GM21723 (cell line): ENCODE measurements around the gene TMEM123.

Experiments
- ATAC-seq: cut with Tn5 transposase; IDR thresholded peaks from one replicate; pipeline ENCODE4 v1.9.1; 2021; ENCODE audit warnings: mild to moderate bottlenecking, moderate library complexity; ENCODE audit not compliant: unreplicated experiment

TMEM123 gene

DNA sequence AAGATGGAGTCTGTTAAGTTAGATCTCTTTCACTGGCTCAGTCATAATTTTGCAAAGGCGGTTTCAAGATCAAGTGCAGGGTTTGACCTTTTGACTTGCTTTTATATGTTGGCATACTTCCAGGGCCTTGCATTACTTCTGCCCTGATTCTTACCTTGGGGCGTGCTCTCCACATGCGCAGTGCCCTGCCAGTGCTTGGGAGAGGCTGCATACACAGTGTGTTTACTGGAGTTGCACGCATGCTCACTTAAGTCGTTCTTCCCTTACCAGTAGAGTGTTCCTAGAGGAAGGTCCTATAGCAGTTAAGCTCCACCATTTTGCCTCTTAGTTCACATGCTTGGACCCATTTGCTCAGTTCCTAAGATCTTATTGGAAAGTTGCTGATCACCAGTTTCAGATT lies 21.0 kb upstream of the TMEM123 start:
- ATAC-seq: no peak

DNA sequence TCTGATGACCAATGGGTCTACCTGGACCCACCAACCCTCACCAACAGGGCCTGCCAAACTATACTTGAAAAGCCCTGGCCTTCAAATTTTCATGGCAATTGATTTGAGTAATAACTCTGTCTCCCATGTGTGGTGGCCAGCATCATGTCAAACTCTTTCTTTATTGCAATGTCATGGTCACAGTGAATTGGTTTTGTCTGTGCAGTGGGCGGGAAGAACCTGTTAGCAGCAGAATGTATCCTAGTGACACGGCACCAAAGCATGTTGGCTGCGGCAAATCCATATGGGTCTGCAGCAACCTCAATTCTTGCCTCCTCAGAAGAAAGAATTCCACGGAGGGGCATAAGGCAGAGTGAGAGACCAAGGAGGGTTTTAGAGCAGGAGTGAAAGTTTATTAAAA lies 19.6 kb upstream of the TMEM123 start:
- ATAC-seq: no peak

DNA sequence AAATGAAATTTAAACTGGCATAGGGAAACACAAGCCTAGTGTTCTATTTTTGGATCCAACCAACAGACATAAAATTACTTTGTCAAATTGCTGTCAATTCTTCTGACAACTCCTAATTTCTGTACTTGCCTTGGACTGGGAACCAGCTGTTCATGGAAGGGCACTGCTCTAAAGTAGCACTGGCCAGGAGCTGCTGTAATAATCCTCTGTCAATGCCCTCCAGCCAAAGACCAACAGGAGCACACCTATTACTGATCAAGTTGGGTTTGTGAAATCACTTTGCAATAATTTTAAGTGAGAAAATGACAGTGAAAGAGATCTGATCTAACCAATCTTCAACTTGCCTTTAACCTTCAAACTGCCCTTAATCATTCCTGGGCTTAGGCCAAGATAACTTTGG lies 18.9 kb upstream of the TMEM123 start:
- no peak for ATAC-seq

DNA sequence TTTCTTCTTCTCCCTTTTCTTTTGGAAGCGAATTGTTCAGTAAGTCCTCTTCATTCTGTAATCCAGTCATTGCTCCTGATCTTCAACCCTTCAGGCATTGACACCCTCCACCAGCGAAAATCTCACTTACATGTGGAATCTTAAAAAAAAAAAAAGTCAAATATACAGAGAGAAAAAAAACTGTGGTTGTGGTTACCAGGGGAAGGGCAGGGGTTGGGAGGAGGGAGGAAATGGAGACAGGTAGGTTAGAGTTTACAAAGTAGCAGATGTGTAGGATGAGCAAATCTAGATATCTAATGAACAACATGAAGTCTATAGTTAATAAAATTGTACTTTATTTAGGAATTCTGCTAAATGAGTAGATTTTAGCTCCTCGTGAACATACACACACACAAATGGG lies 17.7 kb upstream of the TMEM123 start:
- no peak for ATAC-seq

DNA sequence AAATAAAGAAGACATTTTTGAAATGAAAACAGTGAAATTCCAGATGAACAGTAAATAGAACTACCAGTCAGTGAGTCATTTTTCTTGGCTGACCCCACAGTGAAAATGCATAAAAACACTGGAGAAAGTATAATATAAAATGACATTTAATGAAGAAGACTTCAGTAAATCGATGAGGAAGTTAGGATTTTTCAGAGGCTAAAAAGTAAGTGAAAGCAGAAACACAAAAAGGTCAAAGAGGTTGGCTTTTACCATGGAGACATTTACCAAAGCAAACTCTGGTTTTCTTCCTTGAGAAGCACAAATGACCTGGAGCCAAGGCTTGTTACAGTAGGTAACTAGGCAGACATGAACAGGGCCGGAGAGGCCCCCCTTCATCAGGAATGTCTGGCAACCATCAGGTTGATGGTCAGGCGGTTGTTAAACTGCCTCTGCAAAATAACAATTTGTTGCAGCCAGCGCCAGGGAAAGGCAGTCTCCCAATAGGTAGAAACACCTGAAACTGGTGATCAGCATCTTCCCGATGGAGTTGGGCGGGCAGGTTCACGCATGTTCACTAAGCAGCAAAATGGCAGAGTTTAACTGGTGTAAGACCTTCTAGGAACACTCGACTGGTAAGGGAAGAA lies 16.7 kb upstream of the TMEM123 start:
- no peak for ATAC-seq

DNA sequence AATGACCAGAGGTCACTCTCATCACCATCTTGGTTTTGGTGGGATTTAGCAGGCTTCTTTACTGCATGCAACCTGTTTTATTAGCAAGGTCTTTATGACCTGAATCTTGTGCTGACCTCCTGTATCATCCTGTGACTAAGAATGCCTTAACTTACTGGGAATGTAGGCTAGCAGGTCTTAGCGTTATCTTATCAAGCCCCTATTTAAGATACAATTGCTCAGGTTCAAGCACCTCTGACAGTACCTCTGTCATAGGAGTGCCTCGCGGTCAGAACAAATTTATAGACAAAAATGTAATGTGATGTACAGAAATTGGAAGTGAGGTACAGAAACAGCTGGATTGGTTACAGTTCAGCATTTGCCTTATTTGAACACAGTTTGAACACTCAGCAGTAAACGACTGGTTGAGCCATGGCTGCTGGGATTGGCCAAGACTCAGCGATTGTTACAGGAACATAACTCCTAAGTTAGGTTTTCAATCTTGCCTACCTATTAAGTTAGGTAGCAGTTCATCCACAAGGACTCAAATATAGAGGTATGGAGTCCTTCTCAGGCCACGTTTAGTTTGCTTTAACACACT lies 16.1 kb upstream of the TMEM123 start:
- ATAC-seq: no peak

DNA sequence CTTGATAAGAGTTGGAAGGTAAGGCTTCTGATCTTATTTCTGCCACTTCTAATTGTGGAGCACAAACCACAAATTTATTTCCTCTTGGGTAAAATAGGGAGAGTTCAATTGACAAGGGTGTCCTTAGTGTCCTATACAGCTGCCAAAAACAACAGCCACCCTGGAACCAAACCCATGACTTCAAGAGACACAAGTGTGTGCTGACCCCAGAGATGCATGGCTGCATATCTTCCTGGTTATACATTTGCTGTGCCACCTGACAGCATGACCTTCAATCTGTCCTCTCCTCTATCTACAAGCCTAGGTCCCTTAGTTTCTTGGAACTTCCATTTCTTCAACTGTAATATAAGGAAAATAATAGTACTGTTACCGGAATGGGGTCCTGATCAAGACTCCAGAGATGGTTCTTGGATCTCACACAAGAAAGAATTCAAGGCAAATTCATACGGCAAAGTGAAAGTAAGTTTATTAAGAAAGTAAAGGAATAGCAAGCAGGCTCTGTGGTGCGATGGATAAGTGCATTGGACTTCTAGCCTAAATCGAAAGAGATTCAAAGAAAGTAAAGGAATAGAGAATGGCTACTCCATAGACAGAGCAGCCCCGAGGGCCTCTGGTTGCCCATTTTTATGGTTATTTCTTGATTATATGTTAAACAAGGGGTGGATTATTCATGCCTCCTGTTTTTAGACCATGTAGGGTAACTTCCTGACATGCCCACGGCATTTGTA lies 15.5 kb upstream of the TMEM123 start:
- no peak for ATAC-seq

DNA sequence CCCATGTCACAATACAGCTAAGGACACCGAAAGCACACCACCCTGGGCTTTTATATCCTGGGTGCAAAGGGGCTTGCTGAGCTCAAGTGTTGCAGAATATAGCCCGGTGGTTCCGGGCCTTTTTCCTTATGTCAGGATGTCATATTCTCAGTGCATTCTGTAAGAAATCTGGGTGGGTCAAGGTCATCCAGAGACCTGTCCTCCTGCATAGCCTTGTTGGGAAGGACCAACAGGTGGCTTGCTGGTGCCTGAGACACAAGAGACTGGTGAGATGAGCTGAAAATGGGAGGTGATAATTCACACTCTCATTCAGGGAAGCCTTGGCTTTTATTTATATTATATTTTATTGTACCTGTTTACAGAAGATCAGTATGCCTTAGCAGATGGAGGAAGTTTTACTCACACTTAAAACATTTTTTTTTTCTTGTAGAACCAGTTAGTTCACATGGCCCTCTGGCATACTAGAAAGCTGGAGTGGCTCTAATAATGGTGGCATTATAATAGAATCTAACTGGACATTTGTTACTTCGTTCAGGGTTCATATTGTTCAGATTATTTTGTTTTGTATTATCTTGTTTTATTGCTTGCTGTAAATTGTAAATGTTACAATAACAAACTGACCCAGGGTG lies 14.6 kb upstream of the TMEM123 start:
- ATAC-seq: no peak

DNA sequence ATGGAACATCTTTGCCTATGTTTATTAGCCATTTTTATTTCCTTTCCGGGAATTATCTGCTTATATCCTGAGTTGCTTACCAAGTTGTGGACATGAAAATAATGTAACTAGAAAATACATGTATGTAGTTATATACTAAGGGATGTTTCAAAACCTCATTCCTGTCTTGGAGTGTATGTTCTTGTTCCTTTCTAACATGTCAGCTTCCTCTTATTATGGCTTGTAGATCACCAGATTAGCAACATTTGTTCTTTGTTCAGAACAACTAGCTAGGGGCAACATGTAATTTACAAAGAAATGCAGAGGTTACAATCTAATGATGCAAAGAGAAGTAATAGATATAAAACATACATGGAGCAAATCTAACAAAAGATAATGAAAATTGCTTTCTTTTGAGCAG lies 13.1 kb upstream of the TMEM123 start:
- no peak for ATAC-seq

DNA sequence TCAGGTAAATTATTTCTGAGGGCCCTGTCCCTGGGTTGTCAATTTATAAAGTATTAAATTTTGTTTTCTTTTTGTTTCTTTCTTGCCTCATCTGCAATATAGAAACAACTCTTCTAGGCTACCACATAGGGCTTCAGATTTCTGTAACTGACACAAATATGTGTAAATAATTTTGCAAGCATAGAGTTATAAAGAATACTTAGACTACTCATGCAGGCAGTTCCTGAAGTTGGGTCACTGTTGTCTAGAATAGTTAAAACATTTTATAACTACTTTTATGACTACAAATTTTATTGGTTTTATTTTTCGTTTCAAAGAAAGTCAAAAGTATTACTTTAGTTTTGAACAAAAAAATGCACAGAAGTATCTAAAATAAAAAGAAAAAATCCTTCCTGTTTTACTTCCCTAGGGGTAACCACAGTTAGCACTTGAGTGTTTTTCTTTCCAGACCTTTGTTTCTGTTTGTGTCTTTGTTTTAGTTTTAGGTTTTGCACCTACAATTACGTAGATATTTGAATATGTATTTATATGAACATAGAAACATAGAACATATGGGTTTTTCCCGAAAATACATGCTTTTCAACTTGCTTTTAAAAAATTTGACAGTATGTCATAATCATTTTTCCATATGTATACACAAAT lies 12.4 kb upstream of the TMEM123 start:
- ATAC-seq: peak; percentile 82

DNA sequence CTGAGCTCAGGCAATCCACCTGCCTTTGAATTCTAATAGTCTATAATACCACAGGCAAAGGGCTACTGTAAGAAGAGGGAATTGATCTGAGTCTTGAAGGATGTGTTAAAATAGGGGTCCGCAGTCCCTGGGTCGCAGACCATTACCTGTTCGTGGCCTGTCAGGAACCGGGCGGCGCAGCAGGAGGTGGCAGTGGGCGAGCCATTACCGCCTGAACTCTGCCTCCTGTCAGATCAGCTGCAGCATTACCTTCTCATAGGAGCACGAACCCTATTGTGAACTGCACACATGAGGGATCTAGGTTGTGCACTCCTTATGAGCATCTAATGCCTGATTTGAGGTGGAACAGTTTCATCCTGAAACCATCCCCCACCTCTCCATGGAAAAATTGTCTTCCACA lies 11.5 kb upstream of the TMEM123 start:
- ATAC-seq: no peak

DNA sequence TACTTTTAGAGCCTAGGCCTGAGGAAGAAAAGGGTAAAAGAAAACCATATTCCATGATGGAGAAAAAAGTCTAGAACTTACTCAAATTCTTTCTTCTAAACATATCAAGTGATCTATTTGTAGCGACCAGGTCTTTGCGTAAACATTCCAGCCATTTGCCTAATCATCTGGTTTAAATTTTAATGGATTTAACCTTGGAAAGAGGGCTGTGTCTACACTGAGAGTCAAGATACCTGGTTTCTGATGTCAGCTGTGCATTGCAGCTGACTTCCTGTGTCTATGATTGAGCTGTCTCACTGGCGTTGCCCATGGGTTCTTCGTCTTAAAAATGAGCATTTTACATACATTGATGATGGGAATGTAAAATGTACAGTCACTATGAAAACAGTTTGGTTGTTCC lies 10.0 kb upstream of the TMEM123 start:
- ATAC-seq: no peak

DNA sequence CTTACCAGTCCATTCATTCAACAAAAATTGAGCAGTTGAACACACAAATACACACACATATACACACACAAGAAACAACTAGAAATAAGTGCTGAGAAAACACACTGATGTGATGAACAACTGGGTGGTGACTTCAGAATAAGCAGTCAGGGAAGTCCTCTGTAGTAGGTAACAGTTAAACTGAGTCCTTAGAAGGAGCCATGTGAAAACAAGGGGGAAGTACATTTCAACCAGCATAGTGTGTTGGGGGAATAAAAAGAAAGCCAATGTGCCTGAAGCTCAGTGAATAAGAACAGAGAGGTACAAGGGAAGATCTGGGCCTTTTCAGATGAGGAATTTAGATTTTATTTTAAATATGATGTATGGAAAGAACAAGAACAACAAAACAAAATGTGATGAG lies 6.8 kb upstream of the TMEM123 start:
- no peak for ATAC-seq

DNA sequence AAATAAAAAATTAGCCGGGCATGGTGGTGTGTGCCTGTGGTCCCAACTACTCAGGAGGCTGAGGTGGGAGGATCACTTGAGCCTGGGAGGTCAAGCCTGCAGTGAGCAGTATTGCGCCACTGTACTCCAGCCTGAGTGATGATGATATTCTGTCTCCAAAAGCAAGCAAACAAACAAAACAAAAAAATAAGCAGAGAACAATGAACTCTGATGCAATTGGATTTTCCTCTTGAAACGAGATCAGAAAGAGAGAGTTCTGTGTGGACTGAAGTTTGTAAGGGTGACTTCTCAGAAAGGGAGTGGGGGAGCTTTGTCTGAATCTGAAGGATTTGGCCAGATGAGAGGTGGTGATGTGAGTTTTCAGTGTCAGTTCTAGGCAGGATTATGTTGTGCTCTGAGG lies 6.0 kb upstream of the TMEM123 start:
- no peak for ATAC-seq

DNA sequence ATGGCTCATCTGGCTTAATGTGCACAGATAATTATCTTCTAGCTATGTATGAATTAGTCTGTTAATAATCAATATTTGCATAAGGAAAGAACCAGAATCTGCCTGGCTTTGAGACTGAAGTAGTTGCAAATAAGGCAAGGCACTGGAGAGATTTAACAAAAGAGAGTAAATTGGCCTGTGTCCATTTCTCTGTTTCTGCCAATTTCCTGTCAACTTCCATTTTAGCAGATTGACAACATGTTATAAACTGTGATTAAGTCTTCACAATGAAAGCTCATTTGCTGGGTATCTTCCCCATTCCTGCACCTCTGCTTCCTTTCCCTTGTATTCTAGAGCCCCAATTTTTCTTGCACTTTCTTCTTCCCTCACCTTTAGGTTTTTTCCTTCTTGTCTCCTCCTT lies 5.3 kb upstream of the TMEM123 start:
- no peak for ATAC-seq

DNA sequence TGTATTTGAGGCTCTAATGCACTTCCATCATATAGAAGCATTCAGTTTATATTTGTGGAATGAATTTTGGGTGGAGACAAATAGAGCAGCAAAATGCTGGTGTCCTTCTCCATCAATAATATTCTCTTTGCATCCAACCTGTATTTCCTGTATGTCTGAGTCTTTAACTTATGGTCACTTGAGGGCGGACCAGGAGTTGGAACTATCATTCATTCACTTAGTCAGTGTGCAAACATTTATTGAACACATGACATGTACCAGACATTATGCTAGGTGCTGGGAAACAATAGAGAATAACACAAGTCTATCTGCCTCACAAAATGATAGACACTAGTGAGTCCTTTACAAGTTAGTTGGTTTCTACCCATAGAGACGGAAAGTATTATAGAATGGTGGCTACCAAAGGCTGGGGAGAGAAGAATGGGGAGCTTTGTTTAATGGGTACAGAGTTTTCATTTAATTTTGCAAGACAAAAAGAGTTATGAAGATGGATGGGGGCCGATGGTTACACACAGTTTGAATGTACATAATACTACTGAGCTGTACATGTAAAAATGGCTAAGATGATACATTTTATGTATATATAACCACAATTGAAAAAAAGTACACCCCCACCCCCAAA lies 4.6 kb upstream of the TMEM123 start:
- ATAC-seq: no peak

DNA sequence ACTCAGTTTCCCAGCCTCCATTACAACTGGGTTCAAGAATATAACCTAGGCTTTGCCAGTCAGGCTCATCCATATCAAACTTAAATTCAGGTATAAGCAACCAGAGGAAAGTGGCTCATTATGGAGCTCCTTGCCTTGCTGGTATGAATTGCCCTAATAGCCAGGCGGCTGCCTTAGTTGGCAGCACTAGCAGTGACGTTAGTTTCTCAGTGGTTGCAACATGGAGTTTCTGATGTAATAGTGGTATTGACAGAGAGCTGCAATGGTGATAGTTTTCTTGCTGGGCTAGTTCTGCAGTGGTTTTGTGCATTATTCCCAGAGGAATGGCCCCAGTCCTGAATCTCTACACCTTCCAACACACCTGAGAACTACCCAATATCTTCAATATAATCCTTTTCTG lies 3.8 kb upstream of the TMEM123 start:
- no peak for ATAC-seq

DNA sequence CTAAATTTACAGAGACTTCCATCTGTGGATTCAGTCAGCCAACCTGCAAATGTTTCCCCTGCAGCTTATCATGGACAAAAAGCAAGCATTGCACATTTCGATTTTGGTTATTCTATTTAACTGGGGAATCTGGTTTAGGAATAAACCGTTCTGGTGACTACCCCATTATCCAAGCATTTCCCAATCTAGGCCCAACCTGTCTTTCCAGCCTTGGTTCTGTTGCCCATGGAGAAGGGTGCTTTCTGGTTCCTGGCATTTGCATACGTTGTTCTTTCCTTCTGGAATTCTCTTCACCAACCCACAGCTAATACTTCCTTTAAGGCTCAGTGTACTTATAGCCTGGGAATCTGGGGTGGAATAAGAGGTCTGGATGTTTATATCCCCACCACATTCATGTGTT lies 1.4 kb upstream of the TMEM123 start:
- no peak for ATAC-seq

DNA sequence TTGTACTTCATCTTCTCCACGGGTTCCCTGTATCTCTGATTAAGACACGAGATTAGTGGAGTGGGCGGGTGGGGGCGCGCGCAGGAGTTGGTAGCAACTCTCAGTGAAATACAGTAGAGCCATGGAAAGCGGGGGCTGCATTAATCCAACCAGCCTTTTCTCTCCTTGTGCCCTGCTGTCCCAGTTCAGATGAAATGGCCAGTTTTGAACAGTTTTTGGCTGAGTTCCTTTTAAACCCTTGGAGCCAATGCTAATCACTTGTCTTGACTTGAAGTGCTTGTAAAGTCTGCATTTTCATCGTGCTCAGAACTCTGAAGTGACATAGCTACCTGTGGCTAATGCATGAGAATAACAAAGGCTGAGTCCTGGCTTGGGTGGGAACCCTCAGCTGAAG lies 734 bp upstream of the TMEM123 start:
- no peak for ATAC-seq

DNA sequence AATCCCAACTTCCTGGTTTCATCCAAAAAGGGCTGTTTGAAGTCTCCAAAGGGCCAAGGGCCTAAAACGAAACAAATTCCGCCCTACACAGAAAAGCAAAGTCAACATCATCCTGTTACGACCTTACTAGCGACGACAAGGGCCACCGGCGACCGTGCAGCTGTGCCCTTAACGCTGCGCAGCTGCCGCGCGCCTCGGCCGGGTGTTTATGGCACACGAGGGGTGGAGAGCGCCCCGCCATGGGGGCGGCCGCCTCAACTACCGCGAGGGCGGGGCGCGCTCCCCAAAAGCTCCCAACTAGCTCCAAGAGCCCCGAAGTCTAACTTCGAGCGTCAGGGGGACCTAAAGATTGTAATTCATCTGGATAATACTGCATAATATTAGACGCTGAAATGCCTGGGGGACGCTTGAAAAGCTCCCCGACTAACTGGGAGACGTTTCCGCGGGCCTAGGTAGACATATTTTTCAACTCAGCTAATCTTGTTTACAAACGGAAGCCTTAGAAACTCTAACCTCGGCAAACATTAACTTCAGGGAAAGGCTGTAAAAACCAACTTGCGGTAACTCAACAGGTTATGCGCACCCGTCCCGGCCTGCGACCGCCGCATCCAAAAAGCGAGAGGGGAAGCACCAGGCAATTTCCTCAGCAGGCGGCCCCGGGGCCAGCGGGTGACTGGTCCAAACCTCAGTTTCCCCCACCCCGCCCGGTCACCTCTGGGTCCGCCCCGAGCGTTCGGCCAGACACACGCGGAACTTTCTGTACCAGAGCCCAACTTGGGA lies 694 bp downstream of the TMEM123 start:
- peak; percentile 72 for ATAC-seq
